Fibroblast of skin of back (primary cell): ENCODE measurements around the gene LINS1.

Experiments used
- DNase-seq: peaks from one replicate; pipeline ENCODE4 v3.0.0-alpha.2; 2013

LINS1 gene

GRCh38 chr15:100553468-100553867 lies 48.5 kb downstream of the LINS1 start:
- no peak for DNase-seq

DNA sequence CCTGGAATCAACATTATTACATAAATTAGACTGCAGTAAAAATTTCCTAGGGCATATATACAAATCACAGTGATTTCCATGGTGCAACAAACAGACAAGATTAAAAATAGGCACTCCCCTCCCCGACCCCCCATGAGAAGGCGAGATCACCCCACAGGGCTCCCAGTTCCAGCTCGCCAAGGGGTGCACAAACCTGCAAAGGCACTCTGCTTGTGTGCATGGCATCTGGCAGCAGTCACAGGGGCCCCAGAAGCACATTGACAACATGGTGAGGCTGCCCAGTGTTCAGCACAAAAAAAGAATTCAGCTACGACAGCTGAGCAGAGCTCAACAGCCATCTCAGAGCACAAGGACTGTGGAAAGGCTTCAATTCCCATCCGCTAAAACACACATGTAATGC lies 54.0 kb downstream of the LINS1 start:
- no peak for DNase-seq

DNA sequence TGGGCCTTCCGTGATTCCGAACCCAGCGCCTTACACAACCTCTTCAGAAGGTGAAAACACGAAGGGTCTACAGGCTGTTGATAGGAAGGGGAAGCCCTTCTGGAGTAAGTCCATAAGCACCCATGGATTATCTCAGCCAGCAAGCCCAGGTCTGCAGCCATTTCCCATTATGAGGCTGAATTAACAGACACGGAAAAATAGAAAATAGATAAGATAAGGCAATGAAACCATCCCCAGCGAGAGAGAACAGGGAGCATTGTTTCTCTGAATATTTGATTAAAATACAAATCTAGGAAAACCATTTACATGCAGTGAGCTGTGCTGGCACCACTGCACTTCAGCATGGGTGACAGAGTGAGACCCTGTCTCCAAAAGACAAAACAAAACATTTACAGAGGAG lies 57.0 kb downstream of the LINS1 start:
- DNase-seq, result no peak

GRCh38 chr15:100544338-100544841 lies 57.6 kb downstream of the LINS1 start:
- DNase-seq, result no peak

DNA sequence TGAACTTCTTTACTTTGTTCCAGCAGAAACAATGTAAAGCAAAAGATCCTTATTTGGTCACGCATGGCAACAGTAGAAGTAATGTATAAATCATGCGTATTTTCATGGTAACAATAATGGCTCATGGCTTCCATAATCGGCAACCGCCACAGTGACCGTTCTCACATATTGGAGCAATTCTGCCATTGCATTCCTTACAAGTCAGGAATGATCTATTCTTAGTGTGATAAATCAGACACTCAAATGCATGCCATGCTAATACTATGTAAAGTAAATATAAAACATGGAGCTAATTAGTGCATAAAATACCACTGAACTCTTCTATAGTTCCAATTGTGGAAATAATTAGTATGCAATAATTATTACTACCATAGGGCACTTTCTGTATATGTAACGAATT lies 59.7 kb downstream of the LINS1 start:
- no peak for DNase-seq

GRCh38 chr15:100537331-100537730 lies 64.7 kb downstream of the LINS1 start:
- no peak for DNase-seq

DNA sequence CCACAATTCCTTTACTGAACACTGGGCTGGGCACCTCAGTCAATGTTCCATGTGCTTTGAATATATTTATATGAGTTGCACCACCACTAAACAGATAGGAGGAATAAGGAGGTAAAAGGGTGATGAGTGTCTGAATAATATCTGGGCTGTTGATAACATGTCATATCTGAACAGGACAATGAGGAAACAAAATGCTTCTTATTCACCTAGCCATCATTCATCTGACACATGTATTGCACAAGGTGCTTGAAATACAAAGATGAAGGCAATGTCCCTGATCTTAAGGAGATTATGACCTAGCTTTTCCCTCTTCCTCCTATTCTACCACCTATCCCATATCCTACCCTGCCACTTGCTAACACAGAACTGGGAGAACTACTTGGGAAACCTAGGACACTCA lies 65.3 kb downstream of the LINS1 start:
- DNase-seq, result no peak

DNA sequence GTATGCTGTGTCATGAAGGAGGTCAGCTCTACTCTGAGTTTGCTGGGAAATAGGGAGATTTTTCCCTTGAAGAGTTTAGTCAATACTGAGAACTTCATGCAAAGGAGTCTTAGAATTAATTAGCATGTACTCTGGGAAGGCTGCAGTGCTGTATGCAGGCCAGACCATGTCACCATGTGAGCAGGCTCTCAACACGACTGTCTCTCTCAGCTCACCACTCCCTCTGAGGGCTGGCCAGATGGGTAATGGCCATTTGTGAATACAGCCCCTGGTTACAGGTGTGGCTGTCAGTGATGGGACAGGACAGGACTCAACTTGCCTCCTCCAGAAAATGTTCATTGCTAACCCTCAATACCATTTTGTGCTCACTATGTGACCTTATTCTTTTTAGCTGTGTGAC lies 68.1 kb downstream of the LINS1 start:
- no peak for DNase-seq

GRCh38 chr15:100531823-100532327 lies 70.1 kb downstream of the LINS1 start:
- no peak for DNase-seq

- no peak for DNase-seq
These were observed 70.8 kb downstream of the LINS1 start for GRCh38 chr15:100531204-100531603.

DNA sequence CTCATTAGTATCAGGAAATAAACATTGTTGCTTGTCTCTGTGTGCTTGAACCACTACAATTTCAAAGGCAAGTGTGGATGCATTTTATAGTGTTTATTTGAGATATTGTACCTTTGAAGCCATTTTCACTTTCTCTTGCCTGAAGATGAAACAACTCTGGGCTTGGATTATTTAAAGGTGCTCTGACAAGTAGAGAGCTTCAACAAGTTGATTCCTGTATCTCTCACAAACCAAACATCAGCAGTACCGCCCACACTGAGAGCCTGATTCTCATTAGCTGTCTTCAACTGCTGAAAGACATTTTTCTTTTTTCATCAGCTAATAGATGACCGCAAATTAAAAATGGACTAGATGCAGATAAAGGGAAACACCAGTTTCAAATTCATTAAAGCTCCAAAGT lies 72.4 kb downstream of the LINS1 start:
- no peak for DNase-seq

GRCh38 chr15:100528833-100529428 lies 73.1 kb downstream of the LINS1 start, which contains the start of gene CERS3:
Gene CERS3 (minus strand): TSS chr15:100528950. CDS start chr15:100501849, 27,101 bp downstream.
- DNase-seq, result no peak

DNA sequence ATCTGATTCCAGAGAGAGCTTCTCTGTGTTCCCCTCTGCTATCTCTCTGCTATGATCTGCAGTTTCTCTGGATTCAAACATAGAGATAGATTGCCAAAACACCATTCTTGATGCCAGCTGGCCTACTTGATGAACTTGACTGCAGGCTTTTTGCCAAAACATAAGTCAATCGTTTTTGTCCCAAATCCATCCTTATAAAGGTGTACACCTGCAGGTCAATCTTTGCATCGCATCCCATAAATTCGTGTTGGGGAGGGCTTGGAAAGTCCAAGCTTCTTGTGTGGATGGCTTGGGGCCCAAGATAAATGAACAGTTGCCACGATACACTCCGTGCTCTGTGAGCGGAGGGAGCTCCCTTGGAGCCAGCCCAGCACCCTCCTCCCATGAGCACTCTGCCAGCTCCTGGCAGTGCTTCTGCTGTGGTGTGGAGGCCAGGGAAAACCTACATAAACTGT lies 75.9 kb downstream of the LINS1 start:
- no peak for DNase-seq

DNA sequence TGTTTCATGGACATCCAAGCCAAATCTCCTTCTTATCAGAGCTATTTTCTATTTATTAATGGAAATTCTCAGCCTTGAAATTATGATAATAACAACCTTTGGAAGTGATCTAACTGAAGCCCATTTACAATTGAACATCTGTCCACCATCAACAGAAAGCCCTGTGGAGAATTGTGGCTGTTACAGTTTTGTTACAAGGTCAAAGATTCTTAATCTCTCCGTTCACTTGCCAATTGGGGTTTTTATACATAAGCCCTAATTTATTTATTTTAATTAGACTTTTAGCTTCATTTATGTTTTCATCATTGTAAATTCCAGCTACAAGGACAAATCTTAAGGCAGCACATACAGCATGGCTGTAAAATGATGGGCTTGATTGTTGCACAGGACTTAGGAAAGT lies 76.5 kb downstream of the LINS1 start:
- no peak for DNase-seq

- DNase-seq, result no peak
These were observed 77.7 kb downstream of the LINS1 start for GRCh38 chr15:100524326-100524725.

DNA sequence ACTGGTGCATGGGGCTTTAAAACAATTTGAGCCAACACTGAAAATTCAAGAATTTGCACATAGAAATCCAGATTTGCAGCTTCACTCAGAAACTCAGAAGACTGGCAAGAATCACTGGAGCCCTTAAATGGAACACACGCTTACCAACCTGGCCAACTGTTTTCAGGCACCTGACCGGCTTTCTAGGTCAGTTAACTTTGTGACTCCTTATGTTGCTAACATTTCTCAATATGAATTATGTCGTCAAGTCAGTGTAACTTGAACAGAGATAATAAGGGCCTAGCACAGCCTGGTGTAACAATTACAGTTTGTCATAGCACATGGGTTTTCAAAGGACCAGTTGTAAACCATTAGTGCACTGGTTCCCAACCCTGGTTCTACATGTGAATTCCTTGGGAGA lies 80.1 kb downstream of the LINS1 start:
- DNase-seq, result no peak

DNA sequence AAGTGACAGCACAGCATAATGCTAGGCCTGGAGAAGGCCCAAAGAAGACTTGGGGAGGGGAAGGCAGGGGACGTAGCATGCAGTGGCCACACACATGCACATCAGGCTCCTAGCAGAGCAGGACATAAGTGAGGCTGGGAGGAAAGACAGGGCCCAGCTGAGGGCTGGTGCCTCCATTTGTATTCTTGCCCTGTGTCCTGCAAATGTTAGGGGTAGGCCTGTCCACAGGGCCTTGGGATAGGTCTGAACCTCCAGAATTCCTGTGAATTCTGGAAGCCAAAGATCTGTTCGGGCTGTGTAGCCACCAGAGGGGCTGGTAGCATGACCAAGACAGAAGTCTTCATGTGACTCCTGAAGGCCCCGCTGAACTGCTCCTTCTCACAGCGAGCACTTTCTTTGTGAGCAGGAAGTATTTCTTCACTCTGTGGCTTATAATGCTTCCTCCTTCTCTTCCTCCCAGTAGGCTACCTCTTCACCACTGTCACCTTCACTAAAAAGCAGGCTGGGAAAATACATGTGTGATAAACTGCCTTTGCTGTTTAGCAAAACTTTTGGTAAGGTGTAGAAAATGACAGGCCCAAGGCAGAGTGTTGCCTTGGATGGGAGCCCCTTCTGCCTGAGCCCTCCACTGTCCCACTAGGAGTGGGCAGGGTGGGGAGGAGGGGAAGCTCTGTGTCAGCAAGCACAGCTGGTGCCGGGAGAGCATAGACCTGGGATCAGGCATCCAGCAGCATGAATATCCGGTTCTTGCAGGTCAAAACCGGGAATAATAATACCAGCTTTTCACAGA lies 81.7 kb downstream of the LINS1 start:
- DNase-seq, result no peak

- no peak for DNase-seq
These were observed 84.1 kb downstream of the LINS1 start for GRCh38 chr15:100517846-100518245.
